GM18907 (cell line): ENCODE results near the gene LRP1.

Experiments
- ATAC-seq: cut with Tn5 transposase; IDR thresholded peaks from one replicate; pipeline ENCODE4 v1.9.1; 2021; ENCODE audit warnings: mild to moderate bottlenecking, moderate library complexity; ENCODE audit not compliant: unreplicated experiment

The LRP1 gene

DNA sequence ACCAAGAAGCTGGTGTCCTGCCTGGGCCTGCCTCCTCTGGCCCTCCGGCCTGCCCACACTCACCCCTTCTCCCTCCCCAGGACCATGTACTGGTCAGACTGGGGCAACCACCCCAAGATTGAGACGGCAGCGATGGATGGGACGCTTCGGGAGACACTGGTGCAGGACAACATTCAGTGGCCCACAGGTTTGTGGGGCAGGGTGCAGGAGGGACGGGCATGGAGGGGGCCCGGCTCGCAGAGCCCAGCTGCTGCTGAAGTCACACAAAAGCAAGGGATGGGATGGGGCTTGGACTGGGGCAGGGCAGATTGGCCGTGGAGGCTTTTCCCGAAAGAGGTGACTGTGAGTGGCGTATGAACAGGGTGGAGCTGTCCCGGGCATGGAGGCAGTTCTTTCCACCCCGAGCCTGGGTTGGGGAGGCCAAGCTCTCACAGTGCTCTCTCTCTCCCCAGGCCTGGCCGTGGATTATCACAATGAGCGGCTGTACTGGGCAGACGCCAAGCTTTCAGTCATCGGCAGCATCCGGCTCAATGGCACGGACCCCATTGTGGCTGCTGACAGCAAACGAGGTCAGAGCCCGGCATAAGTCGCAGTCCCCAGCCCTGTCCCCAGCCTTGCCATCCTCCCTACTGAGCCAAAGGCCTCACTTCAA is 80.5 kb downstream of the LRP1 start:
- ATAC-seq = no peak

DNA sequence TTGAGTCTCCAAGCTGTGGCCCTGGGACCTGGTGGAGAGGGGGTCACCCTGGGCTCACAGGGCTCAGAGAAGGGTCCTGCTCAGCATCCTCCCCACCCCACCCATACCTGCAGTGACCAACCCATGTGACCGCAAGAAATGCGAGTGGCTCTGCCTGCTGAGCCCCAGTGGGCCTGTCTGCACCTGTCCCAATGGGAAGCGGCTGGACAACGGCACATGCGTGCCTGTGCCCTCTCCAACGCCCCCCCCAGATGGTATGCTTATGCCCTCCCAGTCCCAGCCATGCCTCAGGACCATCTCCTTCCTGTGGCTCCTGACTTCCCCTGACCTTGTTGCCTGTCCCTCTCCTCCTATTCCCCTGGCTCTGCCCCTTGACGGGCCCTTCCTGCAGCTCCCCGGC is 81.6 kb downstream of the LRP1 start:
- ATAC-seq = no peak

DNA sequence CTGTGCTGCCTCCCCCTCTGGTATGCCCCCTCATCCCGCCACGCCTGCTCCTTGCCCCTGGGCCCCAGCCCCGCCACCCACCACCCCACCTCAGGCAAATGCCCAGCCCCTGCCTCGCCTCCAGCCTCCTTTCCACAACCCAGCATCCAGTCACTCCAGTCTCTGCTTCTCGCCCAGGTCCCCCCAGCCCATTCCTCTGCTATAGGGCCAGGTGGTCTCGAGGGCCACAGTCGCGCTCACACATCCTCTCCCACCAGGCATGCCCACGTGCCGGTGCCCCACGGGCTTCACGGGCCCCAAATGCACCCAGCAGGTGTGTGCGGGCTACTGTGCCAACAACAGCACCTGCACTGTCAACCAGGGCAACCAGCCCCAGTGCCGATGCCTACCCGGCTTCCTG is 82.2 kb downstream of the LRP1 start:
- ATAC-seq = no peak

DNA sequence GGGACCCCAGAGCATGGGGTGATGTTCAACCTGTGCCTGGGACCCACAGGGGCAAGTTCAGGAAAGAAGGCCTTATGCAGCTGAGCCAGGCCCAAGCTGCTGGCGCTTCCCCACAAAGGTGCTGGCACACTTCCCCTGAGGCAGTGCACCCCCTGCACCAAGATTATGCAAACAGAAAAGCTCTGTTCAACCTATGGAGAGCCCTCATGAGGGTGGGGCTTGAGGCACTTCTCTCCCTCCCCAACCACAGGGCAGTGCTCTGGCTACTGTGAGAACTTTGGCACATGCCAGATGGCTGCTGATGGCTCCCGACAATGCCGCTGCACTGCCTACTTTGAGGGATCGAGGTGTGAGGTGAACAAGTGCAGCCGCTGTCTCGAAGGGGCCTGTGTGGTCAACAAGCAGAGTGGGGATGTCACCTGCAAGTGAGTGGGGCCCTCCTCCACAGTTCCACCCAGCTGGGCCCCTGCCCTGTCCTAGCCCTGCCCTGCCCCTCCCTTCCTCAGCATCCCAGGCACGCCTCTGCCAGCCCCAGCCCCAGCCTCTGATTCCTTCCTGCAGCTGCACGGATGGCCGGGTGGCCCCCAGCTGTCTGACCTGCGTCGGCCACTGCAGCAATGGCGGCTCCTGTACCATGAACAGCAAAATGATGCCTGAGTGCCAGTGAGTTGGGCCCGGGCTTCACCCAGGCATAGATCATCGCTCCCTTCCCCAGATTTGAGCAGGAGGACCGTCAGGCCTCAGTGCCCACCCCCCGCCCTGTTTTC is 82.8 kb downstream of the LRP1 start:
- no peak for ATAC-seq

DNA sequence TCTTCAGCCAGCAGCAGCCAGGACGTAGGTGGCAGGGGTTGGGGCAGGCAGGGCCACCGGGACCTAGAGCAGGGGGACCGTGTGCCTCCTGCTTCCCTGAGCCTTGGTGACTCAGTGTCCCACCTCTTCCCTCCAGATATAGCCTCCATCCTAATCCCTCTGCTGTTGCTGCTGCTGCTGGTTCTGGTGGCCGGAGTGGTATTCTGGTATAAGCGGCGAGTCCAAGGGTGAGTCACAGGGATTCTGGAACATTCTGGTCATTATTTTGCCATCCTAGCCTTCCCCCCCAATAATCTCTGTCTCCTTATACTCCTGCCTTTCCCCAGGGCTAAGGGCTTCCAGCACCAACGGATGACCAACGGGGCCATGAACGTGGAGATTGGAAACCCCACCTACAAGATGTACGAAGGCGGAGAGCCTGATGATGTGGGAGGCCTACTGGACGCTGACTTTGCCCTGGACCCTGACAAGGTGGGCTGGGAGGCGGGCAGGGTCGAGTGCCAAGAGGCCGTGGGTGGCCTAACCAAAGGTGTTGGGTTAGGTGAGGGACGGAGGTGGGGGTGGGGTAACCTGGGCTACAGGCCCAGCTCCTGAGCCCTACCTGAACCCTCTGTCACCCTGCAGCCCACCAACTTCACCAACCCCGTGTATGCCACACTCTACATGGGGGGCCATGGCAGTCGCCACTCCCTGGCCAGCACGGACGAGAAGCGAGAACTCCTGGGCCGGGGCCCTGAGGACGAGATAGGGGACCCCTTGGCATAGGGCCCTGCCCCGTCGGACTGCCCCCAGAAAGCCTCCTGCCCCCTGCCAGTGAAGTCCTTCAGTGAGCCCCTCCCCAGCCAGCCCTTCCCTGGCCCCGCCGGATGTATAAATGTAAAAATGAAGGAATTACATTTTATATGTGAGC is 83.8 kb downstream of the LRP1 start:
- no peak for ATAC-seq

DNA sequence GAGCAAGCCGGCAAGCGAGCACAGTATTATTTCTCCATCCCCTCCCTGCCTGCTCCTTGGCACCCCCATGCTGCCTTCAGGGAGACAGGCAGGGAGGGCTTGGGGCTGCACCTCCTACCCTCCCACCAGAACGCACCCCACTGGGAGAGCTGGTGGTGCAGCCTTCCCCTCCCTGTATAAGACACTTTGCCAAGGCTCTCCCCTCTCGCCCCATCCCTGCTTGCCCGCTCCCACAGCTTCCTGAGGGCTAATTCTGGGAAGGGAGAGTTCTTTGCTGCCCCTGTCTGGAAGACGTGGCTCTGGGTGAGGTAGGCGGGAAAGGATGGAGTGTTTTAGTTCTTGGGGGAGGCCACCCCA is 84.4 kb downstream of the LRP1 start:
- no peak for ATAC-seq

DNA sequence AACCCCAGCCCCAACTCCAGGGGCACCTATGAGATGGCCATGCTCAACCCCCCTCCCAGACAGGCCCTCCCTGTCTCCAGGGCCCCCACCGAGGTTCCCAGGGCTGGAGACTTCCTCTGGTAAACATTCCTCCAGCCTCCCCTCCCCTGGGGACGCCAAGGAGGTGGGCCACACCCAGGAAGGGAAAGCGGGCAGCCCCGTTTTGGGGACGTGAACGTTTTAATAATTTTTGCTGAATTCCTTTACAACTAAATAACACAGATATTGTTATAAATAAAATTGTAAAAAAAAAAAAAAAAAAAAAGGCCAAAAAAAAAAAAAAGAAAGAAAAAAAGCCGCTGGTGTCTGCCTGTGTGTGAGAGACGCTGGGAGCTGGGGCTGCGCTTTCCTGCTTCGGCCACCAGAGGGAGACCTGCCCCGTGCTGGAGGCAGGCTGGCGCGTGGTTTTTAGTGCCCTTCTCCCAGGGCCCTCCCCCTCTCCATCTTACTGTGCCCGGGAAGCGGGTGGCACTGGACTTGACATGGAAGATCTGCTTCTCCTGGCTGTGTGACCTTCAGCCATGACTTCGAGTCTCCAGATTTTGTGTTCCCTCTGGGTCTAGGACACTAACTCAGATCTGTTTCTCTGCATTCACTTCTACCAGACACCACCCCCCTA is 84.9 kb downstream of the LRP1 start:
- ATAC-seq = peak; percentile 47

DNA sequence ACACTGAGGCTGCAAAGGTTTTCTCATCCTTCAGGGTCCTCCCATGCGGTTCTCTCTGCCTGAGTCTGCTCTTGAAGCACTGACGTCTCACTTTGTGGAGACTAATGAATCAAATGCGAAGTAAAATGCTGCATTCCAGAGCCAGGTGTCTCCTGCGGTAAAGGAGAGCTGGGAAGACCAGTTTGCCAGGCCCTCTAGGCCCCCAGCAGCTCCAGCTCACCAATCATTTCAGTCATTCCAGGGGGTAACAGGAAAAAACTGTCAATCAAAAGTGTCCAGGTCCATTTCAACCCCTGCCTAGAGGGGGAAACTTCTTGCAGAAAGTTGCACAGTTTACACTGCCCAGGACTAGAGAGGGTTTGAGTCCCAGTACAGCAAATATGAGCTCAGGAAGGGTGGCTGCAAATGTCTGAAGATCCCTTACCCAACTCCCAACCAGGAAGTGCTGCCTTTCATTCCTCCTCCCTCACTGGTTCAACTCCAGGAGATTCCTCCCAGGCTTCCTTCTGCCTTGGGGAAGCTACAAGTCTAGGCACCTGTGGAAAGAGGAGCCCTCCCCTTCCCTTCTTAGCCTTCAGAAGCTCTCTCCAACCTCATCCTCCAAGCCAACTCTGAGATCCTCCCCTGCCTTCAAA is 85.6 kb downstream of the LRP1 start:
- no peak for ATAC-seq

DNA sequence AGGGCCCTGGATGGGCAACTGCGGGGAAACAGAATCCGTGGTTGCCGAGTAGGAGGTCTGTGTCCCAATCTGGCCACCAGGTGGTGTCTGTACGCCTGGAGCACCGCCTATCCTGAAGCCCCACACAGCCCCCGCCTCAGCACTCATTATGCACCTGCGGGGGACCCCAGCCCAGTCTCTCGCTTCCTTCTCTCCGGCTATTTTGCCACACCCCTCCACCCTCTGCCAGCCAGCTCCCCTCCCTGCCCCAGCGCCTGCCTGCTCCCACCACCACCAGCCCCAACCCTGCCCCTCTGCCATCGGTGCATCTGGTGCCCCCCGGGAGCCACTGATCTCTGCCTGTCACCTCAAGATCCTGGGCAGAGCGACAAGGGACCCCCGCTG is 86.1 kb downstream of the LRP1 start:
- no peak for ATAC-seq

DNA sequence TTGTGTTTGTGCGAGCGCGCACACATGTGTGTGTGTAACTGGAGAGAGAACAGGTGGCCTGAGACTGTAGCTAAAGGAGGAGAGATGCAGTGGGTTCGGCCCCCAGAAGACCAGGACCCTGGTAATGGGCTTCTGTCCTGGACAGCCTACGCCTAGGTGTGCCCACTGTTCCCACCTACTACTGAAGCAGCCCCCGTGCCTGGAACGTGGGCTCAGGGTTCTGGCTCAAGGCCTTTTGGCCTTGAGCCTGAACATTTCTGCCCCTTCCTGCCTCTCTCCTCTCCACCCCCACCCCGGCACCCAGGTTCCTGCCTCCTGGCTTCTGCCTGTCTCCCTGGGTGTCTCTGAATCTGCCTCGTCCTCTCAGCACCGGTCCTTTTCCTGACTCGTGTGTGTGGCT is 86.8 kb downstream of the LRP1 start:
- ATAC-seq = no peak

DNA sequence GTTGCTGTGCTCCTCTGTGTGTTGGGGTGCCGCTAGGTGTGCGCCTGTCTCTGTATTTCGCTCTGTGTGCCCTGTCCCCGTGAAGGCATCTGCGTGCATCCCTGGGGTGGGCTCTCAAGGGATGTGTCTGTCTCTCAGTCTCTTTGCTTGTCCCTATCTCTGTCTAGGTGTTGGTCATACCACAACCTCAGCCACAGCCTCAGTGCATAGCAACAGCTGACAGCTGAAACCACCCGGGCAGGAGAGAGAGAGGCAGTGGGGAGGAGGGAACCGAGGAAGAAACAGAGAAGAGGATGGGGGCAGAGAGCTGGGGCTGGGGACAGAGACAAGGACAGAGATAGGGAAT is 87.4 kb downstream of the LRP1 start:
- ATAC-seq = no peak

DNA sequence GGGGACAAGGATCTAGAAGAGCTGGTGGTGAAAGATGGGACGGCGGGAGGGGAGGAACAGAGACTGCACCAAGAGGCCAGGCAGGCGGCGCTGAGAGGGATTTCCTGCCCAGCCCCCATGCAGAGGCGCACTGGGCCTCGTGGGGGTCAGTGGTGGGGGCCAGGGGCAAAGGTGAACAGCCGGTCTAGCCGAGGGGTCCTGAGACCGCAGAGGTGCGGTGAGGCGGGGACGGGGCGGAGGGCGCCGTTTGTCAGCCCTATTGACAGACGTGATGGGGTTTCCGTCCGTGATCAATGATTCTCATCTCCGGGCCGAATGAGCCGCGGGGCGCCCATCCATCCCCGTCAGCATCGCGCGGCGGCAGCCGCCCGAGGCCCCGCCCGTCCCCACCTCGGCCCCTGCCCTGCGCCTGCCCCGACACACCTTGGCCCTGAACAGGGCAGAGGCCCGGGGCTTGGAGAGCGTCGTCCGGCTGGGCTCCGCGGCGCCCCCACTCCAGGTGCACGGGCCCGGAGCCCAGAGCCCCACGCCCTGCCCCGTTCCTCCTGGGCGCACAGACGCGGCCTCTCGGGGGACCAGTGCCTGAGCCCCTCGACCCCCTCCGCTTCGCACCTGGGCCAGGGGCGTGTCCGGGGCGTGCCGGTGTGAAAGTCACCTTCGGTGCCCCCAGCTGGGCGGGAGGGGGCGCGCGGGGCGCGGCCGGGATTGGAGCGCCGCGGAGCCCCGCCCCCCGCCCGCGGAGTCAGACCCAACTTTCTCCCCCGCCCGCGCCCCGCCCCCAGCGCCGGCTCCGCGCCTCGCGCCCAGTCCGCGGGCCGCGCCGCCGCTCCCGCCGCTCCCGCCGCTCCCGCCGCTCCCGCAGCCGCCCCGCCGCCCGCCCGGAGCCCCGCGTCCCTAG is 88.0 kb downstream of the LRP1 start, which contains the start of gene NXPH4:
Gene NXPH4 (plus strand): TSS at position 781 of the 898 bp plus-strand sequence. CDS start 176 bp downstream, outside the sequence.
- no peak for ATAC-seq

DNA sequence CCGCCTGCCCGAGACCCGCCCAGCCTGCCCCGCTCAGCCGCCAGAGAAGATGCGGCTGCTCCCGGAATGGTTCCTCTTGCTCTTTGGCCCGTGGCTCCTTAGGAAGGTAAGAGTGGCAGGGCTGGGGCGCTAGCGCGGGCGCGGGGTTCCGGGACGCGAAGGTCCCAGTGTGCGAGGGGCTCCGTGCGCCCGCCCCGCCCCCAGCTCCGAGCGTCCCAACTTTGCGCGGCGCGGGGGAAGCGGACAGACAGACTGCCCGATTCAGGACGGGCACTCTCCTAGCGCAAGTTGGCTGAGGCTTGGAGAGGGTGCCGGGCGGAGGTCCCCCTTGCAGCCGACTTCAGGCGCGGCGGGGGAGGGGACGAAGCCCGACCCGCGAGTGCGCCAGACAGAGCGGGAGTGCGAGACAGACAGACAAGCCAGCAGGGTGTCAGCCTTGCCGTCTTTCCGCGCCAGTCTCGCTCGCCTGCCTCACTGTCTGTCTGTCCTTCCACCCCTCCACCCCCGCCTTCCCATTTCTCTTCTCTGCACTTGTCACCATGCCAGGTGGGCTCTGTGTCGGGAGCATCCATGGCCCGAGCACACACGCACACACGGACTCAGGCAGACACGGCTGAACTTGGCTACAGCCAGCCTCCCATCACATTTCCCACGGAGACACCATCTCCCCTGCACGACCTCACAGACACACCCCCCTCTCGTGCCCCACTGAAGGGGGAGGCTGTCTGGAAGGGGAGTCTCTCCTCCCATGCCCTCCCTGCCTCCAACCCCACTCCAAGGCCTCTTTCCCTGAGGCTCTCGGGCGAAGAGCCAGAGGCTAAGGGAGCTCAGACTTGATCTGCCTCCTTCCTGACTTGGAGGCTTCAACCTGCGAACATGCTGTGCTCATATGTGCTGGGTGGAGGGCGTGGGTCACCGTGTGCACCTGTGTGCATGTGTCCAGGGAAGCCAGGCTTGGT is 88.9 kb downstream of the LRP1 start:
- ATAC-seq = no peak

DNA sequence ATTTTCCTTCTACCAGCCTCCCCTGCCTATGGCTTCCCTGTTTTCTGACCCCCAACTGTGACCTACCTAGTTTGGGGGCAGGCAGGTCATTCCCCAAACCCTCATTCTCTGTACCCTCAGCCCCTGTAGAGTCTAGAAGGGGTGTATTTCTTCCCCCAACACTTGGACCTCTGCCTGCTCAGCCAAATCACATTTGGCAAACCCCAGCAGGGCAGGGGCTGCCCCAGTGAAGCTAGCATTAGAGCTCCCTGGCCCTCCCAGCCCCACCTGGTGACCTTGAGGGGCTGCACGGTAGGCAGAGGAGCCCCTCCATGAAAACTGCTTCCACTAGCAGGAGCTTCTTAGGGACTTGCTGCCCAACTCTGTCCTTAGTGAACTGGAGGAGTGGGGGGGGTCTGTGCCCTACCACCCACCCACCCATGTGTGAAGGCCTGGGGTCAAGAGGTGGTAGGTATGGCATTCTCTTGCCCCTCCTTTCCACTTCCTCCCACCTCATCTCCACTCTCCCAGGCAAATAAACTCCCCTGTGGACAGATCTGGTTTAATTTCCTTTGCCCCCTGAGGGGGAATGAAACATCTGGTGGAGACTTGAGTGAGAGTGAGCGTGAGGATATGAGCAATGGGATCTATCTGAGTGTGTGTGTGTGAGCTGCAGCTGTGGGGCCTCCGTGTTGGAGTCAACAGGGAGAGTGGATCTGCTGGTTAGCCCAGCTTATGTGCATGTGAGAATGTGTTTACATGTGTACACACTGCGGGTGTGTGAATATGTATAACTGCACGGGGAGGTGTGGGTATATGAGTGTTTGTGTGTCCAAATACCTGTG is 90.0 kb downstream of the LRP1 start:
- ATAC-seq = no peak

DNA sequence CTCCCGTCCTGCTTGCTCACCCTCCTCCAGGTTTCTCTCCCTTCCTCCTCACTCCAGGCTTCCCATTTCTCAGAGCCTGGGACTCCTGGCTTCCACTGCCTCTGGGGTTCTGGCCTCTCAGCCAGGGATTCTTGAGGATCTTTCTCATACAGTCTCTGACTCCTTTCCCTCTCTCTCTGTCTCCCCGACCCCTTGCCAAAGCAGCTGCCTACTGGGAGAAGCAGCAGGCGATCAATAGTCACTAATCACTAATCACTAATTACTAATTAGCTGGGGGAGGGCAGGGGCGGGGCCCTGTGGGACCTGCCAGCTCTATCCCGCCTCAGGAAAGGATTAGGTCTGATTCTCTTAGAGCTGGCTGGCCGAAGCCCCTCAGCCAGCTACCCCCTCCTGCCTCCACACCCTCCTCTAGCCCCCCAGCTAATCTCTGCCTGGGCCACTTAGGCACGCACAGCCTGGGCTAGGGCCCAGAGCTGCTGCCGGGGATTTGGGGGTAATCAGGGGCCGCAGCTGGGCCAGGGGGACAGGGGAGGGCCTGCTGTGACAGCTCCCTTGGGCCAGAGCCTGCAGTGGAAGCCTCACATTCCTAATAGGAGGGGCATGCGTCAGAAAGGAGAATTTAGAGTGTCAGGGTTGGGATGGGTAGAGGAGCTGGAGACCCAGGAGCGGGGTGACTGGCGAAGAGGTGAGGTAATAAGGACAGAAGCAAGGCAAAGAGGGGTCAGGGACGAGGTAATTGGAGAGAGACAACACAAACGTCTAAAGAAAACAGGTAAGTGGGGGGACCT is 91.1 kb downstream of the LRP1 start:
- no peak for ATAC-seq

DNA sequence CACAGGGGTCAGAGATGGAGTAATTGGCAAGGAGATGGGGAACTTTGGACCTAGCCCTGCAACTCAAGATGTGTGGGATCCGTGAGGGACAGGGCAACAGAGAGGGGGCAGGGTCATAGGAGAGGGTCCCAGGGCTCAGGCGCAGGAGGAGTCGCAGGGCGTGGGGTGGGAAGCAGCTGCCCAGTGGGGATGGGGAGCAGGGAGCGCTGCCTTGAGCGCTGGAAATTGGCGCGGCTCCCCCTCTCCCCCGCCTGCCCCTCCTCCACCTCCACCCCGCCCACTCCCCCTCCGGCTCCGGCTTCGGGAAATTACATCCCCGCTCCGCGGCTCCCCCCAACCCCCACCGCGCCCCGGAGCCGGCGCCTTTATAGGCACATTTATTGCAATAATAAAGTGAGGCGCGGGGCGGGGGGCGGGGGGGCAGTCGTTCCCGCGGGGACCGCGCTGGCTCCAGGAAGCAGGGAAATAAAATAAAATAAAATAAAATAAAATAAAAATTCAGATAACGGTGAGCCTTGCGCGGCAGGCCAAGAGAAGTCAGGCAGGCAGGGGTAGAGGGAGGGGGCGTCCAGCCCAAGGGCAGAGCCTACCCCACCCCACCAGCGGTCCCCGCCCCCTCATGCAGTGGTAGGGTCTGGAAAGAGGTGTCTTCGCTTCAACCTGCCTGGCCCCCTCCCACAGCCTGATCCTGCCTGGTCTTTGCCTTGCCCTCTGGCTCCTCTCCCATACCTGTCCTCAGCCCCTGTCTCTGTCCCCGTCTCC is 91.9 kb downstream of the LRP1 start:
- no peak for ATAC-seq
